GM19468 (cell line): Measurements from ENCODE around the gene LRWD1.
"Not testable (repeated sequence)": the region's sequence is repeated elsewhere in the genome, so short reads cannot be mapped to it uniquely, and the experiment has no call there.

ENCODE experiments used
- ATAC-seq: cut with Tn5 transposase; IDR thresholded peaks from one replicate; pipeline ENCODE4 v1.9.1; 2021; ENCODE audit warnings: mild to moderate bottlenecking, moderate library complexity, moderate number of reproducible peaks; ENCODE audit not compliant: unreplicated experiment; ENCODE audit errors: extremely low read depth

Gene LRWD1

DNA sequence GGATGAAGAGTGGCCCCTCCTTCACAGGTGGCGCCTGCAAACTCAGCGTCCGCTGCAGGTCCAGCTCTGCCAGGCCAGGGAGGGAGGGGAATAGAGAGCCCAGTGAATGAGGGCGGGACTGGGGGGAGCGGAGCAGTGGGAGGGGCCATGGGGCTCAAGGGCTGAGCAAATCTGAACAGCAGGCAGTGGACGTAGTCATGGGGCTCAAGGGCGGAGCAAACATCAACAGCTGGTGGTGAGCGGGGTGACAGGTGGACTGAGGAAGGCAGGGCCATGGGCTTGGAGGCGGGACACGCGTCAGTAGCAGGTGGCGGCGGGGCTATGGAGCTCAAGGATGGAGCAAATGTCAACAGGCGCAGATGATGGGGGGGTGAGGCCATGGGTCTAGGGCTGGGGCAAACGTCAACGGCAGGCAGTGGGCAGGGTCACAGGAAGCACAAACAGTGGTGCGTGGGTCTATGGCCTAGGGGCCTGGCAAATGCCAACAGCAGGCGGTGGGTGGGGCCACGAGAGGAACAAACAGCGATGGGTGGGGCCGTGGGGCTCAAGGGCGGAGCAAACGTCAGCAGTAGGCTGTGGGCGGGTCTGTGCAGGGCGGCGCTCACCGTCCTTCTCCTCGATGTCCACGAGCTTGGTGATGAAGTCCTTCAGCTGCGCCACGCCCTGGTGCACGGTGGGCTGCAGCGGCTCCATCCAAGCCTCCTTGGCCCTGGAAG lies 28.6 kb downstream of the LRWD1 start:
- not testable (repeated sequence) for ATAC-seq

DNA sequence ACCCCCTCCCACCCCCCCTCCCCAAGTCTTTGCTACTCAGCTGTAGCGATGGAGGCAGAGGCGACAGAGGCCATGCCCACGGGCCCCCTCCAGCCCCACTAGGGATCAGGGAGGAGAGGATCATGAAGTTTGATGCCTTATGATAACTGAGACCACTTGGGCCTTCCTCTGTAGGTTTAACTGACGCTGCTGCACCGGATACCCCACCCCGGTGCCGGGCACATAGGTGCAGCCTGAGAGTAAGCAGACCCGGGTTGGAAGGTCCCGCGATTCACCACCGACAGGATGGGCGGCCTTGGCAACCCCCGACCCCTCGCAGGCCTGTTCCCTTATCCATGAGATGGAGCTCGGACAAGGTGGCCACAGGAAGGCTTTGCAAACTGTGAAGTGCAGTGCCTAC lies 29.2 kb downstream of the LRWD1 start:
- not testable (repeated sequence) for ATAC-seq

DNA sequence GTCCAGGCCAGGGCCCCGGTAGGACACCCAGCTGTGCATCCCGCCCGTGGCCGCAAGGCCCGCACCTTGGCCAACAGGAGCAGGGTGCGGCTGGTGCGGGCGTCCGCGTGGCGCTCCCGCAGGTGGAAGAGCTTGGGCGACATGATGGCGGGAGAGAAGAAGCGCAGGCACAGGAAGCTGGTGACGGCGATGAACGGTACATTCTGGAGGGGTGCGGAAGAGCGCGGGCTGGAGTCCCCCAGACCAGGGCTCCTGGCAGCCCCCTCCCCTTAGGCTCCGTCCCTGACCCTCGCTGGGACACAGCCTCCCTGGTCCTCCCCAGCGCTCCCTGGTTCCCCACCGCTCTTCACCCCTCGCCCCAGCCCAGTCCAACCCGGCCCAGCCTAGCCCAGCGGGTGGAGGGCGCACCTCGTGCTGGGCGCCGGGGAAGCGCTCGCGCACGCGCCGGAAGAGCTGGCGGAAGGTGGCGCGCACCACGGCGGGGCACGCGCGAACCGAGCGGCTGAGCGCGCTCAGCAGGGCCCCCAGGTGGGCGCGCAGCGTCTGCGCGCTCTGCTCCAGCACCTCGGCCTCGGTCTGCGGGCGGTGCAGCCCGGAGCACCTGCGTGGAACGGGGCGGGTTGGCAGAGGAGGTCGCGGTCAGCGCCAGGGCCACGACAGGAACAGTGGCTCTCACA lies 29.8 kb downstream of the LRWD1 start:
- peak; percentile 53 for ATAC-seq

DNA sequence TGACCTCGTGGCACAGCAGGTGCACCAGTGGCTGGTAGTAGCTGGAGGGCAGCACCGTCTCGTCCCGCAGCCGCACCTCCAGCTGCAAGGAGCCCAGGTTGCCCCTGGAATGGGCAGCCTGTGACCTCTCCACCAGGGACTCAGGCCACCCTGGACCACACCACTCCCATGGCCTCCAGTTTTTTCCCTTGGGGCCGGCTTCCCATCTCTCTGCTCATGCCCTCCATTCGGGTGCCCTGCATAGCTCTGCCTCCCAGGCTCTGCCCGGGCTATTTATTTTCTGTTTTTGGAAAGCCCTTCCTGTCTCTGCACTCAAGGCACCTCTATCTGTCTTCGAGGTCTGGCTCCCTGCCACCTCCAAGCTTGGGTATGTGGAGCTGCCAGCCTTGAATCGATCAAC lies 32.1 kb downstream of the LRWD1 start:
- not testable (repeated sequence) for ATAC-seq

DNA sequence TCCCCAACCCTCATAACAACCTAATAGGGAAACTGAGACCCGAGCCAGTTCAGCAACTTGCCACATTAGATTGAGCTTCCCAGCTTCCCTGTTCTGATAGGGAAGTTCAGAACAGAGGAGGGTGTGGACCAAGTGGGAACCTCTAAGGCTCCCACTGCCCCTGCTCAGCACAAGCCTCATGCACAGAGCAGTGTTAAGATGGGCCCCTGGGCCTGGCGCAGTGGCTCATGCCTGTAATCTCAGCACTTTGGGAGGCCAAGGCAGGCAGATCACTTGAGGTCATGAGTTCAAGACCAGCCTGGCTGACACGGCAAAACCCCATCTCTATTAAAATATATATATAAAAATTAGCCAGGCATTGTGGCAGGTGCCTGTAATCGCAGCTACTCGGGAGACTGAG lies 32.5 kb downstream of the LRWD1 start:
- not testable (repeated sequence) for ATAC-seq

DNA sequence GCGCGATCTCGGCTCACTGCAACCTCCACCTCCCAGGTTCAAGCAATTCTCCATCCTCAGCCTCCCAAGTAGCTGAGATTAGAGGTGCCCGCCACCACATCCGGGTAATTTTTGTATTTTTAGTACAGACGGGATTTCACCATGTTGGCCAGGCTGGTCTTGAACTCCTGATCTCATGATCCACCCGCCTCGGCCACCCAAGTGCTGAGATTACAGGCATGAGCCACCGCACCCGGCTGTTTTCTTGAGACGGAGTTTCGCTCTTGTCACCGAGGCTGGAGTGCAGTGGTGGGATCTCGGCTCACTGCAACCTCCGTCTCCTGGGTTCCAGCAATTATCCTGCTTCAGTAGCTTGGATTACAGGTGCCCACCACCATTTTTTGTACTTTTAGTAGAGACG lies 33.5 kb downstream of the LRWD1 start:
- ATAC-seq: not testable (repeated sequence)

DNA sequence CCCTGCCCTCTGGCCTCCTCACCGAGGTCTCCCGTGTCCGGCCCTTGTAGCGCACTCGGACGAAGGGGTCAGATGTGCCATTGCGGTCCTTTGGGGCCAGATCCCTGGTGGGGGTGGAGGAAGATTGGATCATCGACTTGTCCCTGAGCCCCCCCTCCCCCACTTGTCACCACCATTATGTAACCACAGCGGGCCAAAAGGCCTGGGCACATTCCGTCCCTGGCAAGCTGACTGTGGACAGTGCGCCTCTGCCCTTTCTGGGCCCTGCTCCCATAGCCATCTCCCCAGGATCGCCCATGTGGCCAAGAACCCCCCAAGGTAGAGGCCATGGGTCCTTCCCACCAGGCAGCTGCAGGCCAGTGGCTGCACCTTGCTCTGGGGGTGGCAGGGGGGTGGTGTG lies 38.4 kb downstream of the LRWD1 start:
- ATAC-seq: not testable (repeated sequence)

DNA sequence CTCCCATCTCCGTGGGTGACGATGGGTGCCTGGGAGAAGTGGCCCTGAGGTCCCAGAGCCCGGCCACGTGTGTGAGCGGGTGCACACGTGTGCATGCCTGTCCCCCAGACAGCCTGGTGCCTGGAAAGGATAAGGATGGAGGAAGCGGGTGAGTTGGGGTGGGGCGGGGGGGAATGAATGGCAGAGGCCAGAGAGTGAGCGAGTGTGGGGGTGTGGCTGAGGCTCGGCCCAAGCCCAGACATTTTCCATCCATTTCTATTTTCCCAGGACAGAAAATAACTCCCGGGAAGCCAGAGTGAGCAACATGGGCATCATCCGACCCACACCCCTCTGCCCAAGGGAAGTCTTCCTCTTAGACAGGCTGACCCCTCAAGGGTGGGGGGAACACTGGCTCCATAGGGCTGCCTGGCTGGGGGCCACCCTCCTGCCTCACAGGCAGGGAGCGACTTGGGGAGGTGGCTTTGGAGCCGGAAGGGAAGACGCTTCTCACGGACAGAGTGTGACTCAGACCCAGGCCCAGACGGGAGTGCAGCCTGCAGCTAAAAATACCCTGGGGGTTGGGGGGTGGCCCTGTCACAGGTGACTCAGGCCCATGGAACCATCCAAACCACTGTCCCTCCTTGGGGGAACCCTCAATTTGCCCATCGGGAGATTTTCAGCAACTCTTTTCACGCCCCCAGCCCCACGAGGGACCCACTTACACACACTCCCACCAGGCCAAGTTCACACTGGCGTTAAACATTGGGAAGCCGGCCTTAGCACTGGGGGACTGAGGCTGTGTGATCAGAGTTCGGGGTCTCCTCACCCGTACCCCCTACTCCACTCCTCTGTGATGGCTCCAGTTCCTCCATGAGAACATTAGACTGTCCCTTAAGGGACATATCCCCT lies 40.8 kb downstream of the LRWD1 start:
- ATAC-seq: not testable (repeated sequence)

DNA sequence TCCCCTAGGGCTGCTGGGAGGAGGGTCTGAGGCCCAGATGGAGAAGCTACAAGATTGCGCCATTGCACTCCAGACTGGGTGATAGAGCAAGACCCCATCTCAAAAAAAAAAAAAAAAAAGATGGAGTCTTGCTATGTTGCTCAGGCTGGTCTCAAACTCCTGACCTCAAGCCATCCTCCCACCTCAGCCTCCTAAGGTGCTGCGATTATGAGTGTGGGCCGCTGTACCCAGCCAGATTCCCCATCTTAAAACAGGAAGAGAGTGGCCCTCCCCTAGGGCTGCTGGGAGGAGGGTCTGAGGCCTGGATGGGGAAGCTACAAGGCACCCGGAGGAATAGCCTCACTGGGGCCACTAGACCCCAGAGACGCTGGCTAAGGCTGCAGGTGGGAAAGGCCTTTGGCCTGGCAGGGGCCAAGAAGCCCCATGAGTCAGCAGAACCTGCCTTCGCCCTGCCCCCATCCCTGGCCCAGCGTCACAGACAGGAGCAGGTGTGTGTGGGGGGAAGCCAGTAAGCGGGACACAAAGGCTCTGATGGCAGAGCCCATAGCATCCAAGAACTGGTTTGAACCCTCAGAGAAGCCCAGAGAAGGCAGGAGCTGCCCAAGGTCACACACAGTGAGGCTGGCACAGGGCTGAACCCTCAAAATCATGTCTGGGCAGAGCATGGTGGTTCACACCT lies 42.8 kb downstream of the LRWD1 start:
- not testable (repeated sequence) for ATAC-seq

DNA sequence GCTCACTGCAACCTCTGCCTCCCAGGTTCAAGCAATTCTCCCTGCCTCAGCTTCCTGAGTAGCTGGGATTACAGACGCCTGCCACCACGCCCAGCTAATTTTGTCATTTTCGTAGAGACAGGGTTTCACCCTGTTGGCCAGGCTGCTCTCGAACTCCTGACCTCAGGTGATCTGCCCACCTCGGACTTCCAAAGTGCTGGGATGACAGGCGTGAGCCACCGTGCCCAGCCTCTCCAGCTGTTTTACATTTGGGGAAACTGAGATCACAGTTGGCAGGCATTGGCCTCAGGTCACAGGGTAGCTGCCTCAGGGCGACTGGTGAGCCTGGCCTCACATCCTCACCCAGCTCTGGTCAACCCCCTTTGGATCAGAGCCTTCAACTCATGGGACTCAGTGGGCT lies 45.8 kb downstream of the LRWD1 start:
- not testable (repeated sequence) for ATAC-seq

DNA sequence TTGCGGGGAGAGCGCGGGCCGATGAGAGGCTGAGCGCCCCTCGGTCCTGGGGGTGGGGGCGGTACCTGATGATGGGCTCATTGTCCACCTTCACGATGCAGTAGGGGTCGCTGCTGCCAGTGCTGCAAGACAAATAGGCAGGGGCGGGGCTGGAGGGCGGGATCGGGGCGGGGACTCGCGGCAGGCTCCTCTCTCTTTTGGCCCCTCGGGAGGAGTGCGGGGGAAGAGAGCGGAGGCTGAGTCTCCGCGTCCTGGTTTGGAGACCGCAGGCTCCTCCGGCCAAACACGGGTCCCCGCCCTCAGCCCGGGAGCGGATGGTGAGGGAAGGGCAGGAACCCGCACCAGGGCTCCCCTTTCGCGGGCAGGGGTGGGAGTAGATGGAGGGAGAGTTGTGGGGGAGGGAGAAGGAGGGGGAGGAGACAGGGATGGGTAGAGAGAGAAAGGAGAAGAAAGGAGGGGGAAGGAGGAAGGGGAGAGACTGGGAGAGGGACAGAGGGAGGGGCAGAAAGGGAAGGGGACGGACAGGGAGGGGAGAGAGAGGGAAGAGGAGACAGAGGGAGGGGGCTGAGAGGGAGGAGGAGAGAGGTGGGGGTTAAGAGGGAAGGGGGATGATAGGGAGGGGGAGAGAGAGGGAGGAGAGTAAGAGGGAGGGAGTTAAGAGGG lies 47.2 kb downstream of the LRWD1 start:
- peak; percentile 15 for ATAC-seq

DNA sequence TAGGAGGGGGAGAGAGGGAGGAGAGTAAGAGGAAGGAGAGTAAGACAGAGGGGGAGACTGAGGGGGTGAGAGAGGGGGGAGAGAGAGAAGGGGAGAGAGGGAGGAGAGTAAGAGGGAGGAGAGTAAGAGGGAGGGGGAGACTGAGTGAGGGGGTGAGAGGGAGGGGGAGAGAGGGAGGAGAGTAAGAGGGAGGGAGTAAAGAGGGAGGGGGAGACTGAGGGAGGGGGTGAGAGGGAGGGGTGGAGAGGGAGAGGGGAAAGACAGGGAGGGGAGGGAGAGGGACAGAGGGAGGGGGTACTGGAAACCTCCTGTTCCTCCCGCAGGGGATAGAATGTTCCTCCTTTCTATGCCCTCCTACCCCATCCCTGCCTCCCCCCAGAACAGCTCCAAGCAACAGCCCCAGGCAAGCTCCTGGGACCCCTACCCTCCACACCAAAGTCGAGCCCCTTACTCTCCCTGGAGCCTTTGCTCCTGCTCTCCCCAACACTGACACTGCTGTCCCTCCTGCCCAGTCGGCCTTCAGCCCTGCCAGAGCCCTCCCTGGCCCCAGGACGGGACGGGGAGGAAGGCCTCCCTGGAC lies 47.9 kb downstream of the LRWD1 start:
- not testable (repeated sequence) for ATAC-seq

DNA sequence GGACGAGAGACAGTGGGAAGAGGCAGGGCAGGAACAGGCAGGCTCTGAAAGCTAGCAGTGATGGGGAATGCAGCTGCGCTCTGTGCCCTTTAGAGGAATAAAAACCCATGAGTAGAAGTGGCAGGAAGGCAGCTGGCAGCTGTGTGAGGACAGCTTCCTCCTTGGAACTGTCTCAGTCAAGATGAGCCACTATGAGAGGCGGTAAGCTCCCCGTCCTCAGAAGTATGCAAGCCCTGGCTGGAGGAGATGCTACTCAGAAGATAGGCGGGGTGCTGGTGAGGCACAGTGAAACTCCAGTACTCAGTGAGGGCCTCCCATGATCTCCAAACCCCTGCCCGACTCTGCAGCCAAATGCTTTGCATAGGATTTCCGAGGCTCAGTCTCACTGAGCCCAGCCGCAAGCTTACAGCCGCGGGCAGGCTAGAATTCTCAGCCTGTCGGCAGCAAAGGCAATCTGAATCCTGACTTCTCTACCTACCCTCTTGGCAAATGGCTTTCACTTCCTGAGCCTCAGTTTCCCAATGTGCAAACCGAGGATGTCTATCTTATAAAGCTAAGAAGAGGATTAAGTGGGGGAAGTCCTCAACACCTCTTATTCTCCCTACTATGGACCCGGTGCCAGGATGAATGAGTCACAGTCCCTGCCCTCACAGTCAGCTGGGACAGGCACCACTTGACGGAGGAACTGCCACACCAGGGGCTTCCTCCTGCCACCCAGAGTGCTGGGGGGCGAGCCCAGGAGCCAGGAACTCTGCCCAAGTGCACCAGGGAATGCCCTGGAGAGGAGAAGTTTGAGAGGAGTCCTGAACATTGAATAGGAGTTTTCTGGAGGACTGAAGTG lies 50.3 kb downstream of the LRWD1 start:
- peak; percentile 64 for ATAC-seq

DNA sequence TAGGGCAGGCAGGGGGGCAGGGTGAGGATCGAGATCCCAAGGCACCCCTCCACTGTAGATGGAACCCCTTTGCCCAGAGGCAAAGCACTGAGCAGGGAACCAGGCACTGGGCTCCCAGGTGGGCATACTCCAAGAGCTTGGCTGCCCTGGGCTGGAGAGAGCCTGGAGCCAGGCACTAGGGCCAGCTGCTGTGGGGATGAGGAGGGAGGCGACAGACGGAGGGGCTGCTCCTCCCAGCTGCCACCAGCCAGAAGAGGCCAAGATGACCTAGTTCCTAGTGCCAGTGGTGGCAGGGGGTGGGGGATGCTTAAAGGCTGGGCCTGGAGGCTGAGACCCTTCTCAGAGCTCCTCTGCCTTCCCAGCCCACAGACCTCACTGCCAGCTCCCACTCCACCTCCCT lies 51.1 kb downstream of the LRWD1 start:
- ATAC-seq: not testable (repeated sequence)

DNA sequence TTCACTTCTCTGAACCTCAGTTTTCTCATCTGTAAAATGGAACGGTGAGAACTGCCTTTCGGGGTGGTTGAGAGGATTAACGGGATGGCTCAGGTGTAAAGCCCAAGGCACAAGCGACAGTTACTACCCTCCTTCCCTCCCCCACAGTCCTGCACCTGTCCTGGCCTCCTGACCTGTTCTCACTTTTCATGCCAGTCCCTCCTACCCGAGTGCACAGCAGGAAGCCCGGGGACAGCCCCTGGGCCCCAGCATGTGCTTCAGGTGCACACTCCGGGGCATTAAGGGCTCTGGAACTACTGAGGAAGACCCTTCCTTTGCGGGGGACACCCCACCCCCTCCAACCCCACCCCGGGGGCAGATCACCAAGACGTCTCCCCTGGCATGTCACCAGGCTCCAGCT lies 52.2 kb downstream of the LRWD1 start:
- ATAC-seq: not testable (repeated sequence)

DNA sequence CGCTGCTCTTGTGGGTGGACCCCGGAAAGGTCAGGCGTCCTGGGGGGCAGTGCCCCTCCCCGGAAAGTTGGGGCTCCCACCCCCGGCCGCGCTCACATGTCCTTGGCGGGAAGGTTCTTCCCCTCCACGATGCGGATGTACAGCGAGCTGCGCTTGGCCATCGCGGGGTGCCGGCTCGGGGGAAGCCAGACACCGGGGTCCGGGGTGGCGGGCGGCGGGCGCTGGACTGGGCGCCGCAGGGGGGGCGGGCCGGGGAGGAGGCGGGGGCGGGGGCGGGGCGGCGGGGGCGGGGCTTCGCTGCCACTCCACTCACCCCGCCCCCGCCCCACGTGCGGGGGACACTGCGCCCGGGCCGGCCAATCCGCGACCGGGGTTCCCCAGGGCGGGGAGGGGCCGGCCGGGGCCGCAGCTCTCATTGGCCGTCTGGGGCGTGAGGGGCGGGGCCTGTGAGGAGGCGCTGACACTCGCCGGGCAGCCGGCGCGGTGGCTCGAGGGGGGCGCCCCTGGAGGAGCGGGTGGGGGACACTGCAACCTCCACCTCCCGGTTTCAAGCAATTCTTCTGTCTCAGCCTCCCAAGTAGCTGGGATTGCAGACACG lies 52.9 kb downstream of the LRWD1 start, which contains the start of gene RASA4B:
TSS of gene RASA4B (minus strand) at position 228 of the 598 bp plus-strand sequence. CDS start at position 161, 67 bp downstream.
- peak; percentile 48 for ATAC-seq

DNA sequence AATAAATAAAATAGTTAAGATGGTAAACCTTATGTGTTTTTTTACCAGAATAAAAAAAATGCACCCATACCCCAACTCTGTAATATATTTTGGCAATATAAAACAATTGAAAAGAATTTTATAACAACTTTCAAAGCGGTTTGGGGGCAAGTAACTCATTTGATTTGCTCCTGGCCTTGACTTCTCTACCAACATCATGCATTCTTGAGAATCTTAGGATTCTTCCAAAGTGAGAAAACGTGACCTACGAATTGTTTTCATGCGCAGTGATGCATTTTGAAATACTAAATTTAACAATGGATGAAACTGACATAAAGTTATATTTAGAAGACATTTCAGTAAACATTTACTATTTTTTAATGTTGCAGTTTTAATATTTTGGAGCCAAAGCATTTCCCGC lies 56.0 kb downstream of the LRWD1 start:
- not testable (repeated sequence) for ATAC-seq
